ENCODE results near the gene INPP5E.
"Not testable (repeated sequence)": the region's sequence is repeated elsewhere in the genome, so short reads cannot be mapped to it uniquely, and the experiment has no call there.

INPP5E gene

GRCh38 chr9:136405904-136406303 lies 33.7 kb downstream of the INPP5E start:
- not testable (repeated sequence) for DNase-seq (ENCODE audit: low read depth, low spot score)

GRCh38 chr9:136405481-136405880 lies 34.2 kb downstream of the INPP5E start:
- DNase-seq (ENCODE audit: low read depth, low spot score), result no peak

- DNase-seq (ENCODE audit: low read depth, low spot score), result no peak
Observed at GRCh38 chr9:136404801-136405136, 34.9 kb downstream of the INPP5E start.

GRCh38 chr9:136403915-136404800 lies 35.5 kb downstream of the INPP5E start:
- no peak for DNase-seq (ENCODE audit: low read depth, low spot score)

- DNase-seq (ENCODE audit: low read depth, low spot score), result no peak
Observed at GRCh38 chr9:136403538-136403914, 36.1 kb downstream of the INPP5E start.

GRCh38 chr9:136402067-136402466 lies 37.6 kb downstream of the INPP5E start:
- no peak for DNase-seq (ENCODE audit: low read depth, low spot score)

GRCh38 chr9:136401173-136401922 lies 38.3 kb downstream of the INPP5E start:
- DNase-seq (ENCODE audit: low read depth, low spot score), result no peak

- DNase-seq (ENCODE audit: low read depth, low spot score), result peak; percentile 40
Observed at GRCh38 chr9:136400038-136400834, 39.4 kb downstream of the INPP5E start, which contains the start of gene SNAPC4. TSS of gene SNAPC4 (minus strand) at chr9:136400170. CDS start at chr9:136398428, 1,742 bp downstream.

- DNase-seq (ENCODE audit: low read depth, low spot score), result no peak
Observed at GRCh38 chr9:136399176-136400037, 40.2 kb downstream of the INPP5E start.

GRCh38 chr9:136398286-136398685 lies 41.4 kb downstream of the INPP5E start:
- no peak for DNase-seq (ENCODE audit: low read depth, low spot score)

GRCh38 chr9:136397643-136398042 lies 42.0 kb downstream of the INPP5E start:
- DNase-seq (ENCODE audit: low read depth, low spot score), result no peak

GRCh38 chr9:136396219-136396515 lies 43.5 kb downstream of the INPP5E start:
- DNase-seq (ENCODE audit: low read depth, low spot score), result no peak

- no peak for DNase-seq (ENCODE audit: low read depth, low spot score)
Observed at GRCh38 chr9:136395345-136396218, 44.1 kb downstream of the INPP5E start.

GRCh38 chr9:136395020-136395340 lies 44.7 kb downstream of the INPP5E start:
- no peak for DNase-seq (ENCODE audit: low read depth, low spot score)

GRCh38 chr9:136394312-136395019 lies 45.2 kb downstream of the INPP5E start:
- no peak for DNase-seq (ENCODE audit: low read depth, low spot score)

- no peak for DNase-seq (ENCODE audit: low read depth, low spot score)
Observed at GRCh38 chr9:136393531-136393930, 46.1 kb downstream of the INPP5E start.

- no peak for DNase-seq (ENCODE audit: low read depth, low spot score)
Observed at GRCh38 chr9:136392538-136393449, 46.9 kb downstream of the INPP5E start.

- DNase-seq (ENCODE audit: low read depth, low spot score), result no peak
Observed at GRCh38 chr9:136391737-136392537, 47.7 kb downstream of the INPP5E start.

Measured in iPS DF 19.7 (cell line).